Fibroblast of skin of back (primary cell): Measurements from ENCODE around the gene SELENOO.
A peak's percentile ranks its signal among the peaks of the same experiment; 100 is the strongest.

Experiments used
- DNase-seq: peaks from one replicate; pipeline ENCODE4 v3.0.0-alpha.2; 2013

Gene SELENOO

DNA sequence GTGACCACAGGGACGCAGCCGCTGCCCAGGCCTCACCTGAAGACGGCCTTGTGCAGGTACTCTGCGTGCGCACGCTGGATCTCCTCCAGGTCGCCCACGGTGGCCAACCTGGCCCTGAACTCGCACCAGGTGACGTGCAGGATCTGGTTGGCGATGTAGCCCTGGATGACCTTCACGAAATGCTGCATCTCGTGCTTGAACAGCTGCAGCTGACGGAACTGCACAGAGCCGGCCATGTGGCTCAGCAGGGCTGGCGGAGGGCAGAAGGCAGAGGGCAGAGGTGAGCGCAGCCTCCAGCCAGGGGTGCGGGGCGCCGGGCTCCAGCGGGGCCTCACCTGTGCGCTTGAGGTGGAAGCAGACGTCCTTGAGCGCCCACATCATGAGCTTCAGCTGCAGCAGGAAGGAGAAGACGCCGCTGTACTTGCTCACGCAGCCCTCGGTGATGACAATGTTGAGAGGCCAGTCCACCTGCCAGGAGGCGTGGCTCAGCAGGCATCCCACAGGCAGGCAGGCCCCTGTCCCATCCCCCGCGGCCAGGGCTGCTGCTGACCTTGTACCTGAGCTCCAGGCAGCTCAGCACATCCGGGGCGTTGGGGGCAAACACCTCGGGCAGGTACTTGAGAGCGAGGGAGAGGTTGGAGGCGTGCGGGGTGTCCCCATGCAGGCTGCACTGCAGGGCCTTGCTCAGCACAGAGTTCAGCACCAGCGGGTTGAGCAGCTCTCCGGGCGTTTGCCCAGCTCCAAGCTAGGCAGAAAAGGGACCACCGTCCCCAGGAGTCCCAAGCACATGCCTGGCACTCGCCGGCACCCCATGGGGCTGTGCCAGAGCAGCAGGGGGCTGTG lies 17.6 kb downstream of the SELENOO start:
- DNase-seq: no peak

DNA sequence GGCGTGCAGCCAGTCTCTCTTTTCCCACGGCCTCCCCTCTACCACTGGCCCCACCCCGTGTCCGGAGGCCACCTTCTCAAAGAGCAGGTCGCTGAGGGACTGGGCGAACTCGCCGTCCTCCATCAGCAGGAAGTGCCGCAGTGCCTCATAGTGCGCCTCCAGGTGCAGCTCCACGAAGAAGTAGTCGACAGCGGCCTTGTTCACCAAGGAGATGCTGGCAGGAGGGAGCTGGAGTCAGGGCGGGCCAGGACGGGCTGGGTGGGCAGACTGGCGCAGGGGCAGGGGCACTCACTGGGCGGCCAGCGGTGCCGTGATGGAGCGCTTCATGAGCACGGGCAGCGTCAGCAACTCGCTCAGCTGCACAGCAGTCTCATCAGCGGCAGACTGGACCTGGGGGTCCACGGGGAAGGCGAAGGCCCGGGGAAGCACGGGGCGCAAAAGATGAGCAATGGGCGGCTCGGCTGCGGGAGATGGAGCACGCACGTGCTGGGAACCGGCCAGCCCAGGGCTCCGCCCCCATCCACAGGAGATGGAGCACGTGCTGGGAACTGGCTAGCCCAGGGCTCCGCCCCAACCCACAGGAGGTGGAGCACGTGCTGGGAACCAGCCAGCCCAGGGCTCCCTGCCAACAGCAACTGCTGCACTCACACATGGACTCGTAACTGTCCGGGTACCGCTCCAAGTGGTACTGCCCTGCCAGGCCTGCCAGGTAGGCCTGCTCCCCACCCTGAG lies 18.4 kb downstream of the SELENOO start:
- DNase-seq: peak; percentile 69

DNA sequence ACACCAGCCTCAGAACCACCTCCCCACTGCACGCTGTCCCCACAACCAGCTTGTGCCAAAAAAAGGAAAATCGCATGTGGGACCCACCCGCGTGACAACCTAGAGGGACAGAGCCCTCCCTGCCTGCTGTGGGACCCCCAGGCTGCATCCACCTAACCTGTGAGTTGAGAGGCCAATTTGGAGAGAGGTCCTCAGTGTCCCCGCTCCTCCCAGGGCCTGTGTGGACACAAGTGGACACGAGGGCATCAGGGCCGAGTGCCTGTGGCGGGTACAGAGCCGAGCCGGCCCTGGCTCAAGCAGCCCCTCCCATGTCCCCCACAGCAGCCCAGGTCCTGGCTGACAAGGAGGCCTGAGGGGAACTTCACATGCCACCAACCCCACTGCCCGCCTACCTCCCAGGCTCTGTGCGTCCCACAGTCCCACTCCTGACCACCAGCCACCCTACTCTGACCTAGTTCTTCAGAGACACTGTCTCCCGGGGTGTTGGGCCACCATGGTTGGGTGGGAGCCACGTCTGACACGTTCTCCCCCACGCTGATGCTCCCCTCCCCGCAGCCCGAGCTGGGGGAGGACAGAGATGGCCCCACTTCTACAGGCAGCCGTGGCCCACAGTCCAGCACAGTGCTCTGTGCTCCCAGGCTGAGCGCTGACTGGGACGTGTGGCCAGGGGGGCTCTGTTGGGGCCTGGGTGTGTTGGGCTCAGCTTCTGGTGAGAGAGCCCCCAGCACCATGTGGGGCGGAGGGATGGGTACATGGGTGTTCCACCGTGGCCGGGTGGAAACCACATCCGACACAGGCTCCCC lies 19.2 kb downstream of the SELENOO start:
- DNase-seq: no peak

DNA sequence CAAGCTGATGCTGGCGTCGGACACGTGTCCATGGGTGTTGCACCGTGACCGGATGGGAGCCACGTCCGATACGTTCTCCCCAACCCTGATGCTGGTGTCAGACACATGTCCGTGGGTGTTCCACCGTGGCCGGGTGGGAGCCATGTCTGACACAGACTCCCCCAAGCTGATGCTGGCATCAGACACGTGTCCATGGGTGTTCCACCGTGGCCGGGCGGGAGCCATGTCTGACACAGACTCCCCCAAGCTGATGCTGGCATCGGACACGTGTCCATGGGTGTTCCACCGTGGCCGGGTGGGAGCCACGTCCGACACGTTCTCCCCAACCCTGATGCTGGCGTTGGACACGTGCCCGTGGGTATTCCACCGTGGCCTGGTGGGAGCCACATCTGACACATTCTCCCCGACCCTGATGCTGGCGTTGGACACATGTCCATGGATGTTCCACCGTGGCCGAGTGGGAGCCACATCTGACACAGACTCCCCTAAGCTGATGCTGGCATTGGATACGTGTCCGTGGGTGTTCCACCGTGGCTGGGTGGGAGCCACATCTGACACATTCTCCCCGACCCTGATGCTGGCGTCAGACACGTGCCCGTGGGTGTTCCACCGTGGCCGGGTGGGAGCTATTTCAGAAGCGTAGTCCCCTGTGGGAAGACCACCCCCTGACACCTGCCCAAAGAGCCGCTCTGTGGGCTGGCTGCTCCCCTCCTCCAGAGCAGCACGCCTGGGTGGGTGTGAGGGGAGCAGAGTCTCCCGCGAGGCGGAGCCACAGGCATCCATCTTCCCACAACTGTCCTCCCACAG lies 20.0 kb downstream of the SELENOO start:
- DNase-seq: no peak

DNA sequence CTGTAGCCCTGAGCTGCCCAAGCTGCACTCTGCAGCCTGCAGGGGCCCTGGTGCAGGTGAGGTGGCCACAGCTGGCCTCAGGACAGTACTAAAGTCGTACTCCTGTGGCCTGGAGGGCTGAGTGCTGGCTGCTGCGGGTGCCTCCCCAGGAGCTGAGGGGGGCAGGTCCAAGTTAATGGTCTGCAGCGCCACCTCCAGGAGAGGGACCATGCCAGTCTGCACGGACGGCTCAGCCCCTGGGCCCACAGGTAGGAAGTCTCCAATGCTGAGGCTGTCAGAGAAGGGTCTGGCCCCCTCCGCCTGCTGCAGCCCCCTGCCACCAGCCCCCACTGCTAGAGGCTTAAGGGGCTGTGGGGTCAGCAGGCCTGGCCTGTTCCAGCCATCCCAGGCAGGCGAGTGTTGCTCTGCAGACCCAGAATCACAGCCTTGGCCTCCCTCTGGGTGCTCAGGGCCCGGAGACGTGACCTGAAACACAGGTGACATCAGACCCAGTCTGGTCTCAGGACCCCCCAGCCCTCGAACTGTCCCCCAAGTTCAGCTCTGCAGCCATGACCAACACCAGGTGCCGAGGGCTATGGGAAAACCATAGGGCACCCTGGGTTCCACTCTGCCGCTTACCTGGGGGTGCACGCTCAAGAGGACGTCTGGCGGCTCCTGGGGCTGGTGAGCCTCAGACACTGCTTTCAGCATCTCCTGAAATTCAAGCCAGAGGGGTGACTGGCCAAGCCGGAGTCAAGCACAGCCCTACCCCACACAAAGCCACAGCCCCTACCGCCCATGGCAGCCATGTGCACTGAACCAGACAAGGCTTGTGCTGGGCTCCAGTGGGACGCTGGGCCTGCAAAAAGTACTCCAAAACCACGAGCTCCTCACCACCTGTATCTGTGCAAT lies 20.8 kb downstream of the SELENOO start:
- DNase-seq: no peak

DNA sequence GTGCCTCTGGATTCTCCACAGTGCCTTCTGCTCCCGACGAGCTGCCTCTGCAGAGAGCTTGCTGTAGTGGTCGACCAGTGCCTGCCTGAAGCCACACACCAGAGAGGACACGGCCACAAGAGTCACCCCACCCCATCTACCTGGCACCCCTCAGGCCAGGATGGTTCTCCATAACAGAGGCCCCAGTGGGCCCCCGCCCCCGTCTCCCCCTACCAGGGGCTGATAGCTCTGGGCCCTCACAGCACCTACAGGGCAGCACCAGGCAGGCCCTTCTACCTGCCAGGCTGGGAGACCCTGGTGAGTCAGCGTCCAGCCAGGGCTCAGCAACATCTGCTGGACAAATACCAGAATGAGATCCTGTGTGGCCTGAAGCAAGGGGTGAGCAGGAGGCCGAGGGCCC lies 21.7 kb downstream of the SELENOO start:
- DNase-seq: no peak

DNA sequence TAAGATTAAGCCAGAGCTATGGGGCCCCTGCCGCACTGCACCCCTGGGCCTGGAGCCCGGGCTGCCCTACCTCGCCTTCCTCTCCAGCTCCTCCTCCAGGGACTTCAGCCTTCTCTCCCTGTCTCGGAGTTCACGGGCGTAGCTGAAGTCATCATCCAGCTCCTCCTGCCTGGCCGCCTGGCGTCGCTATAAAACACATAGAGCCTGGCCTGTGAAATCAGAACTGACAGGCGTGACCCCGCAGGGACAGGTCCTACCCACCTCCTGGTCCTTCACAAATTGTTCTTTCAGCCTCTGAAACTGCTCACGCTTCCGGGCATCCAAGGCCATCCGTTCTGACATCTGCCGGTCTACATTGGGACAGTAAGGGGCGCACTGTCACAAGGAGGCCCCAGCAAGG lies 23.3 kb downstream of the SELENOO start:
- no peak for DNase-seq

DNA sequence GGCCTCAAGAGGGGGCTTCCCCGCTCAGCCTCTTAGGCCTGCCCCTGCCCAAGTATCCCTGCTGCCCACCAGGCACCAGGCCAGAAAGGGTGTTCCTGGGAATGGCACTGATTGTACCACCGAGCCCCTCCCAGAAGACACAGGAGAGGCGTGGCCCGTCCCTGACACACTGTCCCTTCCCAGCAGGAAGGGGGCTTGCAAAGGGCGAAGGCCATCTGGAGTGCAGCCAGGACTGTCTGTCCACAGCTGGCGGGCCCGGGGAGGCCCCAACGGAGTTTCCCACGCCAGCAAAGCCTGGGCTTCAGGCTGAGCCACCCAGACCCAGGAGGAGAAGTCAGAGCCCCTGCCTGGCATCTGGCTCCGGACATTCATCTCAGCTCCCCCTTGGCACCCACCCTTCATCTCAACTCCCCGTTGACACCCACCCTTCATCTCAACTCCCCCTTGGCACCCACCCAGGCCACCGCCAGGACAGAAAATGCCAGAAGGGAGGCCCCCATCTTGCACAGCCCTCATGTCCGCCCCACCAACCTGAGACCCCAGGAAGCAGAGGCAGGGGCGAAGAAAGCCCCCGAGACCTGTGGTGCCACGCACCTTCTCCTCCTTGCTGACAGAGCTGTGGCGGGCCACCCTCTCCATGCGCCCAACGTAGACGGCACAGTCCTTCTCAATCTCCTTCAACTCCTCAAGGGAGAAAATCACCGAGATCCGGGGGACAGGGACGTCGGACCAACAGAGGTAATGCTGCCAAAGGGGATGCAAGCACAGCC lies 24.6 kb downstream of the SELENOO start:
- no peak for DNase-seq

DNA sequence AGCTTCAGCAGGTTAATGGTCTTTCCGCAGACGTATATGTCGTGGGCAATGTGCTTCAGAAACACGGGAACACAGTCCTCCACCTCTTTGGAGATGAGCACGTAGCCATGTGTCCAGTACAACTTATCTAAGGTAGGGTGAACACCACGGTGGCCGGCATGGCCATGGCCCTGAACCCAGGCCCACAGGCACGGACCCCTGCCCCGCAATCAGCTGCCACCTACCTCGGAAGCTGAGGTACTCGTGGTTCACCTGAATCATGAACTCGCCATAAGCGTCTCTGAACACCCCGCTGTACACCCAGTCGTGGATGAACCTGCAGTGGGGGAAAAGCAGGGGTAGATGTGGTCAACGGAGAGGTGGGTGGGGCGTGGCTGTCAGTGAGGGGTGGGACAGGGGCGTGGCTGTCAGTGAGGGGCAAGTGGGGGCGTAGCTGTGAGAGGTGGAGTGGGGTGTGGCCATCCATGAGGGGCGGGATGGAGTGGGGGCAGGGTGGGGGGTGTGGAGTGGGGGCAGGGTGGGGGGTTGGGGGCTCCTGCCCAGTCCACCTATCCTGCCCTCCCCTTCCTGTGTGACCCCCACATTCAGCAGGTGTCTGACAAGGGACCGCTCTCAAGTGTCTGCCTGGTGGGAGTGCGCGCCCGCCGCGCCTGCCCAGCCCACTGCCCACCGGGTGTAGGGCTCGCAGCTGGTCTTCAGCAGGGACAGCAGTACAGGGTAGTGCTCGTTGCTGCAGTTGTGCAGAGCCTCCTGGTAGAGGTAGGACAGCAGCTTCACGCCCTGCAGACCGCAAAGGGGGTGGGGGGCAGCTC lies 25.5 kb downstream of the SELENOO start:
- DNase-seq: no peak

DNA sequence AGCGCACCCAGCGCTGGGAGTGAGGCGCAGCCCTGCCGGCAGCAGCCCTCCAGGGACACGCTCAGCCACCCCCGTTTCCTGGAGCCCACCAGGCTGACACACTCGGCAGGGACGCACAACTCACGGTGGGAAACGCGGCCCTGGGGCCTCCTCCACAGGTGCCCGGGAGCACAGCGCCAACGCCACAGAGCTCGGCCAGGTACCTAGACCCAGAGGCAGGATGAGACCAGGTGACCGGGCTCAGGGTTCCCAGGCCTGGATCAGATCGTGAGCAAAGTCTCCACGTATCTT lies 26.0 kb downstream of the SELENOO start:
- DNase-seq: no peak

DNA sequence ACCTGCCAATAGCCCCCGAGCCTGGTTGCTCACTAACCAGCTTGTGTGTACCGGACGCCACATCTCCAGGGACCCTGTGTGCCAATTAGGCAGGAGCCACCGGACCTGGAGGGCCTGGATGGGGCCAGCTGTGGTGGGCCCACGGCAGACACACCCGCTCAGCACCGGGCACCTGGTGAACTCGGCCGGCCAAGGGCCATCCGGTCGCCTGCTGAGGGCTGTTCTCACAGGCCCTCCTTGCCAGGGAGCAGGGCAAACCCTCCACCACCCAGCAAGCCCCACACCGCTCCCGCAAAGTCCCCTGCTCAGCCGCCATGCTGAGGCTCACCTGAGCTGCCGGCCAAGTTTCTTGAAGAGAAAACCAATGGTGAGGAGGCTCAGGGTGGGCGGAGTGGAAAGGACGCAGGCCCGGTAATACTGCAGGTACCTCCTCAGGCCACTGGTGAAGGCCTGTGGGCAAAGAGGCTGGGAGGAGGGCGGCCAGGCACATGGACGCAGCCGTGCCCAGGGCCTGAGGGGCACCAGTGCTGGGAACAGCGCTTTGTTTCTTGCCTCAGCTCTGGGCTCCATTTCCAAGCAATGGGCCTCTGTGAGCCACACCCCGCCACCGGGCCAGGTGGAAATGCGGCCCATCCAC lies 26.9 kb downstream of the SELENOO start:
- DNase-seq: no peak

DNA sequence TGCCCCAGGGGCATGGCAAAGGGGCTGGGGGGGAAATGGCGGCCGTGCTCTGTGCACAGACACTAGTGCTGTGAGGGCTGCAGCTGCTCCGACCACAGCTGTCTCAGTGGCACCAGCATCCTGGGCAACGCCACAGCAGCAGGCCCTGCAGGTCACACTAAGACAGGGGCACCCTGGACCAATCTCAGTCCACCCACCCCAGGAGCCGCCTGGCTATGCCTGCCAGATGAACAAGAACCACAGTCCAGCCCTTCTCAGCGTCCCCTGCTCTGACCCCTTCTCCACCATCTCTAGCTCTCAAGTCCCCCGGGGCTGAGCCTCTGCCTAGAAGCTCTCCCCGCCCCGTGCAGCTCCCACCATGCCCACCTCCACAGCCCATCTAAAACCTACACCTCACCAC lies 27.6 kb downstream of the SELENOO start:
- DNase-seq: no peak

DNA sequence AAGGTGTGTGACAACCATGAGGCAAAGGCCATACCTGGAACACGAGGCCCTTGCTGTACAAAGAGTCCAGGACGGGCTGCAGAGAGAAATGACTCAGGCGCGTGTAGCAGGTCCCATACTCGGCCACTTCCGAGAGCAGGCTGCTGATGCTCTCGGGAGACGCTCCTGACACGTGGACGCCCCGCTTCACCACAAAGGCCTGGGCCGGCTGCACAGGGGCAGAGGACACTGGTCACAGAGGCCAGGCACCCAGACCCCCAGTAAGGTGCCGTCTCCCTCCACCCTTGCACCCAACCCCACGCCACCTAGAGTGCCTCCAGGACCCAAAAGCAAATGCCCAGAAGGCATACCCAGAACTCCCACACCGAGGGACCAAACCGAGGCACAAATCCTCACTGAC lies 28.6 kb downstream of the SELENOO start:
- DNase-seq: no peak

DNA sequence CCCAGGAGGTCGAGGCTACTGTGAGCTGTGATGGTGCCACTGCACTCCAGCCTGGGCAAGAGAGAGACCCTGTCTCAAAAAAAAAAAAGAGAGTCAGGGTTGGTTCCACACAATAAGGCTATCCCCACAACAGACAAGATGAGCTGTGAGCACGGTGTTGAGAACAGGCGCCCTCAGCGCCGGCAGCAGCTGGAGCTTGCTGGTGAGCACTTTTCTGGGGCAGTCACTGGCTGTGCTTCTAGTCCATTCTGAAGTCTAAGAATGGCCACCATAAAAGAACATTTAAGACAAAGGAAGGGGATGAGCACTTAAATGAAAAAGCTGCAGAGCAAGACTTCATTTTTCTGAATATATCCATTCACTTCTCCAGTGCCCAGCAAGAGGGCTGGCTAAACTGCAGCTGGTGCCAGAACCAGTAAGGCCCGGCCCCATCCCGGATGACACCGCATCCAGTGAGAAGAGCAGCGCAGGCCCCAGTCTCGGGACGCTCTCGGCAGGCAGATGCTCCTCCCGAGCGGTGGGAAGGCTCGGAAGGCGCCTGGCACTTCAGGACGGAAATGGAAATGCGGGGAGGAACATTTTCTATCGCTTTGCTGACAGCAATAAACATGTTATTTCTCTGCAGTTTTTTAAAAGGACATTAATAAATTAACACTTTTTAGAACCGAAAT lies 31.8 kb downstream of the SELENOO start:
- DNase-seq: no peak

DNA sequence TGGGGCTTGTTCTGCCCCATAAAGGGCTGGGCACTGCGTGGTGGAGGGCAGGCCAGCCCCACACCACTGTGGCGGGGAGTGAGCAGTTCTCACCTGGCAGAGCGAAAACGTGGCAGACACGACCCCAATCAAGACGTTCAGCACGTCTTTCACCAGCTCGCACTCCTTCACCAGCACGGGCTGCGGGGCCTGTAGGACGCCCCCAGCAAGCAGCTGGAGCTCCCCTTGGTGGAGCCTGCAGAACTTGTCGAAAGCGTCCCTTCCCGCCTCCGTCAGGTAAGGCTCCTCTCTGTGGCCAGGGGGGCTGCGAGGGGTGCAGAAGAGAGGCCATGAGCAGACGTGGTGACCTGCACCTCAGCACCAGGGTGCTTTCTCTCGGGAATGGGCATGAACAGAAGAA lies 32.4 kb downstream of the SELENOO start:
- DNase-seq: no peak

DNA sequence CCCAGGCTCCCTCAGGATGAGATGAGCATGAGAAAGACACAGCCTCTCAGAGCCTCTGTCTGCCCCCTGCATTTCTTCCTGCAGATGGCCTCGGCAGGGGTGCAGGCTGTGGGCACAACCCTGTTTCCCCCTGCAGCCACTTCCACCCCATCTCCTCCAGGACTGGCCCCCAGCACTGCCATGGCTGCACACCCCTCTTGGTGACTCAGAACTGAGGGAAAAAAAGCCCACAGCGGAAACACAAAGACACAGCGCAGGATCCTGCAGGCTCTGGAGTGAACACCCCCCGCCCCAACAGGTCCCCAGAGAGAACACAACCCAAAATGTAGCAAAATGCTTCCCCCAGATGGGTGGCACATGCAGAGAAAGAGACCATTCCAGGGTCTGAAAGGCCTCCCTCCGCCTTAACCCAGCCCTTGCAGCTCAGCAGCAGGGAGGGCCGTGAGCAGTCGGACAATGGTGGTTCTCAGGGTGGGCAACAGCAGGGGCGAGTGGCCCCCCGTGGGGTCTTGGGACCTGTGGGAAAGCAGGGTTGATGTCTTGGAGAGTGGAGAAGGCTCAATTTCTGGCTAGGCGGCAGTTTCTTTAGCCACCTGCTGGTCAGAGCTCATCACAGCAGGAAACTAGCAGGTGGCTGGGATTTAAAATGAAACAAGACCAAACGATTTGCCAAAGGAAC lies 36.1 kb downstream of the SELENOO start:
- peak; percentile 16 for DNase-seq

DNA sequence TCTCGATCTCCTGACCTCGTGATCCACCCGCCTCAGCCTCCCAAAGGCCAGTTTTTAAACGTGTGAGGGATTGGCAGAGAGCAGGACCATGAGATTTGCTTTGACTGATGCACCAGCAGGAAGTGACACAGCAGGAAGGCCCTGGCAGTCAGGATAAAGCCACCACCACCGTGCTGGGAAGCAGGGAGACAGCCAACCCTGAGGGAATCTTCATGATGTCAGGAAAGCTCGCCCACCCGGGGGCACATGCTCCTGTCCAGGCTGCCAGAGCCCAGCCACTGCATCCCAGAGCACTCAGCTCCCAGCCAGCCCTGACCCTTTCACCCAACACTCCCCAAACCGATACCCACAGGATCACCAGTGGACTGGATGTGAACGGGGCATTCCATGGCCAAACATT lies 37.9 kb downstream of the SELENOO start:
- no peak for DNase-seq

DNA sequence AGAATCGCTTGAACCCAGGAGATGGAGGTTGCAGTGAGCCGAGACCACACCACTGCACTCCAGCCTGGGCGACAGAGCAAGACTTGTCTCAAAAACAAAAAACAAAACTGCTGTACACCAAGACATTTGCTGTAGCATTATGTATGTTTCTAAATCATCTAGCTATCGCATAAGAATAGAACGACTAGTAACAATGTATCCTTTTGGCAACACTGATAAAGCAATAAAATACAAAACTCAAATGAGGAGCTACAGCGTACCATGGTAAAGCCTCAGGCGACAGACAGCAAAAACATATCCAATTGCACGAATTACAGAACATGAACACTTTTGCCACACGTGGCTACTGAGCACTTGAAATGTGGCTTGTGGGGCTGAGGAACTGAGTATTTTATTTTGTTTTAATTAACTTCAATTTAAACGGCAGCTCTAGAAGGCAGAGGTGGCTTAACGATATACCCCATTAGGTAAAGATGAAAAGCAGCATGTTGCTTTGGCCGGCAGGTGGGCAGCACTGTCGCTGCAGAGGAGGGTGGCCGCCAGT lies 41.7 kb downstream of the SELENOO start:
- DNase-seq: no peak
